AG09319 (cell line): ENCODE measurements around the gene FAM167B.

Experiments
- DNase-seq: peaks from one replicate; pipeline ENCODE4 v3.0.0-alpha.2; 2010; ENCODE audit warnings: low read depth; ENCODE audit errors: extremely low read depth
- TF ChIP-seq, protein P1 (sequence below): IDR thresholded peaks from 2 replicates; pipeline ENCODE4 v1.5.1; 2011; ENCODE audit warnings: low read depth, mild to moderate bottlenecking, inconsistent platforms, low read length, moderate library complexity

The FAM167B gene

DNA sequence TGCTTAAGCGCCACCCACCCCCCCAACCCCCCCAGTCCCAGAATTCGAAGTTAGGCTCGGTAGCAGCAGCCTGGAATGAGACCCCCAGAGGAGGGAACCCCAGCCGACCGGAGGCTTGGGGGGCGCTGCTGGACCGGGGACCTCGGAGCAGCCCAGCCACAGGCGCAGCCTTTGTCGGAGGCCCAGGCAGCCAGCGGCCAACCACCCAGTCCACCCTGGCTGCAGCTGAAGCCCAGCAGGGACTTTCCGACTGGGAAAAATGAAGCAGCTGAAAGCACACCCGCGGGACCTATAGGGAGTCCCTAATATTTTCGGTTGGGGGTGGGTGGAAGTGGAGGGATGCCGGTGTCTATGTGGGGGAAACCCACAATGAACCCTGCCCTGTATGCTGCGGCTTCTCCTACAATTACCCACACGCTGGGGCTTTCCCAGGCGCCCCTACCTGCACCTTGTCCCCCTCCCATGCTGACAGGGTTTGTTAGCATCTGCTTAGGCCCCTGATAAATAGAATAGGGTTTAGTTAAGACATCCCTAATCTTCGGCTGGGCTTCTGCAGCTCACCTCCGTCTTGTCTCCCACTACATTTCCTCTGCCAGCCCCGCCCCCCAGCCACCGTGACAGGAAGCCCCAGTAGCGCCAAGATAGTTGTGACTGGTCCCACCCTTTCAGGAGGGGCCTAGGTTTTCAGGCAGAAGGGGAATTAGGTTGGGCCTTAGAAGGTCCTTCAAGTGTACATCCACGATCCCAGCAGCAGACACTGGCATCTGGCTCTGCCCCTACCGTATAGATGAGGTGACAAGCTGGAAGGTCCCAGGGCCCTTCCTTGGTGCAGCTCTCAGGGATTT lies 45.8 kb upstream of the FAM167B start:
- TF ChIP-seq, protein P1, sequence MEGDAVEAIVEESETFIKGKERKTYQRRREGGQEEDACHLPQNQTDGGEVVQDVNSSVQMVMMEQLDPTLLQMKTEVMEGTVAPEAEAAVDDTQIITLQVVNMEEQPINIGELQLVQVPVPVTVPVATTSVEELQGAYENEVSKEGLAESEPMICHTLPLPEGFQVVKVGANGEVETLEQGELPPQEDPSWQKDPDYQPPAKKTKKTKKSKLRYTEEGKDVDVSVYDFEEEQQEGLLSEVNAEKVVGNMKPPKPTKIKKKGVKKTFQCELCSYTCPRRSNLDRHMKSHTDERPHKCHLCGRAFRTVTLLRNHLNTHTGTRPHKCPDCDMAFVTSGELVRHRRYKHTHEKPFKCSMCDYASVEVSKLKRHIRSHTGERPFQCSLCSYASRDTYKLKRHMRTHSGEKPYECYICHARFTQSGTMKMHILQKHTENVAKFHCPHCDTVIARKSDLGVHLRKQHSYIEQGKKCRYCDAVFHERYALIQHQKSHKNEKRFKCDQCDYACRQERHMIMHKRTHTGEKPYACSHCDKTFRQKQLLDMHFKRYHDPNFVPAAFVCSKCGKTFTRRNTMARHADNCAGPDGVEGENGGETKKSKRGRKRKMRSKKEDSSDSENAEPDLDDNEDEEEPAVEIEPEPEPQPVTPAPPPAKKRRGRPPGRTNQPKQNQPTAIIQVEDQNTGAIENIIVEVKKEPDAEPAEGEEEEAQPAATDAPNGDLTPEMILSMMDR, result peak; percentile 5
- no peak for DNase-seq

DNA sequence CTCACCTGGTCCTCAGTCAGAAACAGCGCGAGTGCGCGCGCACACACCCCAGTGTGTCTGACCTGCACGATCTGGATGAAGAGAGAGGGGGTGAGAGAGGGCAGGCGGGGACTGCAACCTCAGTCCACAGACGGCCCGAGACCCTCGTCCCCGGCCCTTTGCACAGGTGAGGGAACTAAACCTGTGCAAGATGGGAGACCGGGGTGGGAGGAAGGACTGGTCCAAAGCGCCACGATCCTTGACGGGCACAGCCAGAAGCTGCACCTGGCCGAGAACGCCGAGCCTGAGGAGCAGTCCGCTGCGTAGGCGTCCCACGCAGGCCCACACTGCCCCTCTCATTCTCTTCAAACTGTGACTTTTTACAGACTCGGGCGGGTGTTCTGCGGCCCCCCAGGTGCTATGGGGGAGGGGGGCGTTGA lies 42.1 kb upstream of the FAM167B start:
- DNase-seq, result no peak
- TF ChIP-seq, protein P1, result no peak

DNA sequence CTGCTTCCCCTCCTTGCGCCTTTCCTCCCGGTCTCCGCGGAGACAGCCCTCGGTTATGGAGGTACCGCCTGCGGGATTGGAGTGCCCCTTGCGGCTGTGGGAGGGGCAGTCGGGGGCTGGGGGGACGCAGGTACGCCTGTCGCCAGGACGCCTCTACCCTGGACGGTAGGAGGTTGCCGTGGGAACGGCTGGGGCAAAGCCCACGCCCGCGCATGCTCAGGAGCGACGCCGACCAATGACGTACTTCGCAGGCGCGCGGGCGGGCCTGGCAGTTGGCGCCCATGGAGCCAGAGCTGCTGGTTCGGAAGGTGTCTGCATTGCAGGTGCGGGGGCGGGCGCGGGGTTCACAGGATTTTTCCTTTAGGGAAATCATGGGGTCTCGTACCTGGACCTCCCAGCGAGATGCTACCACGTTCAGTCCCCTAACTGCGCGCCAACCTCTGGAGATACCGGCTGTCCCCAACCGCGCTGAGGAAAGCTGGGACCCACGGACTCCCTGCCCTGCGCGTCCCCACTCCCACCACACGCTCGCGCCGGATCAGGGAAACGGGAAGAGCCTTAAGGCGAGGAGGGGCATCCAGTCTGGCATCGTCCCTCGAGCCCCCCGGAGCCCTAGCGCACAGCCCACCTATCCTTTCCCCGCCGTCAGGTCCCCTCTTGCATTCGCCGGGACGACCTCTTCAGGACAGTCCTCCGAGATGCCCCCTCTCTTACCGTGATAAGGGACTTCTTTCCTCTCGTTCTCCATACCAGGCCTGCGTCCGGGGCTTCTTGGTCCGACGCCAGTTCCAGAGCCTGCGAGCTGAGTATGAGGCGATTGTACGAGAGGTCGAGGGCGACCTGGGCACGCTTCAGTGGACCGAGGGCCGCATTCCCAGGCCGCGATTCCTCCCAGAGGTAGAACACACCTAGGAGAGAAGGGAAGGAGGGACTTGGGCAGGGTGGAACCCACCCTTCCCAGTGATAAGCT lies 41.3 kb upstream of the FAM167B start, which contains the start of gene IQCC:
IQCC (plus strand) TSS at position 271 of the 970 bp plus-strand sequence; CDS start at position 282, 11 bp downstream.
- DNase-seq, result peak; percentile 45
- TF ChIP-seq, protein P1, result no peak

DNA sequence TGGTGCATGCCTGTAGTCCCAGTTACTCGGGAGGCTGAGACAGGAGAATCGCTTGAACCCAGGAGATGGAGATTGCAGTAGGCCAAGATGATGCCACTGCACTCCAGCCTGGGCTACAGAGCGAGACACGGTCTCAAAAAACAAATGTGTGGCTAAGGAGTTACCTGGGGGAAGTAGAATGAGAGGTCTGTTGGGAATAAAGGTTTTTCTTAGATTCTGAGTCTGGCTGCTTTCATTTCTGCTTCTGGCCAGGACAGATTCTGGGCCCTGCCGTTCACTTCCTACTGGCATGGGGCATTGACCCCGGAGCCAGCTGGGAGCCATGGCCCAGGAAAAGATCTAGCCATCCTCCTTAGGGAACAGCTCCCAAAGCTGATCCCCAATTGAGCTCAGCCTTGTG lies 38.6 kb upstream of the FAM167B start:
- TF ChIP-seq, protein P1, result no peak
- no peak for DNase-seq

DNA sequence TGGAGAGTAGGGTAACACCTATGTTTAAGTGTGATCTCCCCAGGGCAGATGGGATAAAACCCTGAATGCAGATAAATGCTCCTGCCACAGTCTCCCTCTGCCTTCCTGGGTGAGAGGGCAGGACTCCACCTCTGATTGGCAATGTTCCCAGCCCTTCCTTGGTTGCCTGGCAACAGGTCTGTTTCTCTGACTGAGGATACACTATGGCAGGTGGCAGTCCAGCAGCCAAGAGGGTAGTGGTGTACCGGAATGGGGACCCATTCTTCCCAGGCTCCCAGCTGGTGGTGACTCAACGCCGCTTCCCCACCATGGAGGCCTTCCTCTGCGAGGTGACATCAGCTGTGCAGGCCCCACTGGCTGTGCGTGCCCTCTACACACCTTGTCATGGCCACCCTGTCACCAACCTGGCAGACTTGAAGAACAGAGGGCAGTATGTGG lies 38.1 kb upstream of the FAM167B start, which contains the start of gene DCDC2B:
DCDC2B (plus strand) TSS at position 199 of the 438 bp plus-strand sequence; CDS start at position 204, 5 bp downstream.
- TF ChIP-seq, protein P1, result no peak
- no peak for DNase-seq

DNA sequence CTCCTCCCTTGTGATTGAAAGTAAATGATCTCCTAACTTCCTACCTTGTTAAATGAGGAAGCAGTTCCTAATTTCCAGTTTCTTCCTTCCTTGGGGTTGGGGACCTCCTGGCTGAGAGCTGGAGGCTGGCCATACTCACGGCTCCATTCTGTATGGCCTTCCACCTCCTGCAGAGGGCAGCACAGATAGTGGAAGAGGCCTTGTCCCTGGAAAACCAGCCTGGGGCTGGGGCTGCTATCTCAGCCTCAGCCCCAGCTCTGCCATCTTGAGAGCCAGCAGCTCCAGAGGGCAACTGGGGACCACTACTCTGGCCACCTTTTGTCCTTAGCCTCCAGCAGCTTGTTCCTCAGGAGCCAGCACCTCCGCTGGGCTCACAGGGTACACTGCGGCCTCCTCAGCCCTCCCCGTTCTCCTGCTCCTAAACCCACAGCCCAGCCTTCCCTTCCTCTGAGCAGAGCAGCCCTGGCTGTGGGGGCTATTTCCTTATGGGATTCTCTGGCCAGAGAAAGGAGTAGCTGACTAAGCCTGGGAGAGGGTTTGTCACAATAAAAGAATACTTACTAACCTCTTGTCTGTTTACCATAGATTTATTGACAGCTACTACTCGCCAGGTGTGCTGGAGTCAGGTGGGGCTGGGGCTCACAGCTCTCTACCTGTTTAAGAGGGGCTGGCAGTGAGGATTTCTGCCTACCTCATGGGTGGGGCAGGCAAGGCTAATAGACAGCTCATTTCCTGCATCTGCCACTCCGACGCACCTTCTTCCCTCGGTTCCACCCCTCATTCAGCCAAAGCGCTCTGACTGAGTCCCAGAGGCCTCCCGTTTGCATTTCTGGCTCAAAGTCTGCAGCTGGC lies 31.2 kb upstream of the FAM167B start:
- TF ChIP-seq, protein P1, result peak; percentile 82
- no peak for DNase-seq
